K562 treated with DMSO at 1 percent for 4 hours (cell line): ENCODE data around the gene SOD3. TPM values are rescaled to one million over a fixed set of nuclear protein-coding genes. Genes with fewer than 3 reads are reported as not detected.

Experiments used
- total RNA-seq: library from RNA; unstranded; fragments of 300-600 nt; gene quantifications from 2 replicates; pipeline ENCODE4 v1.2.3, GENCODE V29; 2022; ENCODE audit not compliant: insufficient read depth

SOD3 gene, protein sequence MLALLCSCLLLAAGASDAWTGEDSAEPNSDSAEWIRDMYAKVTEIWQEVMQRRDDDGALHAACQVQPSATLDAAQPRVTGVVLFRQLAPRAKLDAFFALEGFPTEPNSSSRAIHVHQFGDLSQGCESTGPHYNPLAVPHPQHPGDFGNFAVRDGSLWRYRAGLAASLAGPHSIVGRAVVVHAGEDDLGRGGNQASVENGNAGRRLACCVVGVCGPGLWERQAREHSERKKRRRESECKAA
- not detected in 2 replicates for total RNA-seq

DNA sequence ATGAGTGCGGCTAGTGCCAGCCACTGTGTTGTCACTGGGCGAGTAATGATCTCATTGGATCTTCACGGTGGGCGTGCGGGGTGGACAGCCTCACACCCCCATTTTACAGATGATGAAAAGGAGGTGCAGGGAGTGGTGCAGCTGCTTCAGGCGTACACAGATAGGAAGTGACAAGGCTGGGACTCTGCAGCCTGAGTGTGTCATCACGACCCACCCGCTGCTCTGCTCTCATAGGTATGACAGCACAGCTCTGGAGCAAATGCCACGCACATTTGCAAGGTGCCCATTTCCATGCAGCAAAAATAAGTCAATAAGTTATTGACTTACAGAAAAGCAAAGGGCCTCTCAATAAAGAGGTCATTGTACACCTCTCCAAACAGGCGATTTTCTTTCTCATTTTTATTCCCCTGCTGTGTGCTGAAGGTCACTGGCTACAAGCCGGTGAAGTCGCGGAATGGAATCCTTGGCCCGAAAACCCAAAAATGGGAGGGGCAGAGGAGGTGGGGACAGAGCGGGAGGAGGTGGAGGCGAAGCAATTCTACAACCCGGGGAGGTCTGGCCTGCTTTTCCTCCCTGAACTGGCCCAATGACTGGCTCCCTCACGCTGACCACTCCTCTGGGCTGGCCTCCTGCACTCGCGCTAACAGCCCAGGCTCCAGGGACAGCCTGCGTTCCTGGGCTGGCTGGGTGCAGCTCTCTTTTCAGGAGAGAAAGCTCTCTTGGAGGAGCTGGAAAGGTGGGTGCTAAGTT, at the start of gene SOD3:
TSS of gene SOD3 (plus strand) at position 658 of the 750 bp plus-strand sequence. CDS start 3,949 bp downstream, outside the sequence.

Other genes starting within 250 kb of the SOD3 start
- 62.4 and 79.8 TPM in 2 replicates for gene DHX15, start 211.0 kb upstream of the SOD3 start, total RNA-seq
- gene CCDC149, start 117.5 kb downstream of the SOD3 start, total RNA-seq, result not detected in 2 replicates
- gene LGI2, start 235.4 kb downstream of the SOD3 start, total RNA-seq, result not detected in 2 replicates